K562 (cell line): ENCODE data around the gene MRPS31. TPM values are rescaled to one million over a fixed set of nuclear protein-coding genes. Genes with fewer than 3 reads are reported as not detected.

Source experiments
- ATAC-seq: fragments of 200-7000 bp; cut with Tn5 transposase; 3 replicates; pipeline ENCODE4 v1.9.1; 2020; ENCODE audit warnings: moderate library complexity
- BruUV-seq: library from RNA; stranded (reverse); fragments of 400-500 nt; replicated peaks from 2 replicates; lab custom pipeline; 2021; lab: Mats Ljungman, UMichigan
- CTCF ChIA-PET: fragments of 300-600 bp; formaldehyde crosslinking; extraction: SDS; loops from one replicate; lab custom pipeline; 2021; ENCODE audit warnings: low intra/inter-chr PET ratio; lab: Yijun Ruan, JAX
- POLR2A ChIA-PET: fragments of 300-600, 350-650 bp; sonication (Branson Sonifier 250); formaldehyde crosslinking; extraction: SDS; loops from one replicate; lab custom pipeline; 2021; ENCODE audit warnings: antibody characterized with exemption, inconsistent platforms; lab: Yijun Ruan, JAX
- DNase-seq, 4 experiments: peaks; one replicate each; pipeline versions ENCODE4 v3.0.0 to v3.0.0-alpha.2; 2011 to 2018; ENCODE audit warnings: low spot score in 3 of 4, mixed read lengths in 3 of 4; ENCODE audit errors: extremely low read depth in 1 of 4
- FAIRE-seq: peaks from 2 replicates; lab custom pipeline; 2011; peaks lifted over from hg19 to GRCh38; lab: Jason Lieb, UNC
- H2AFZ ChIP-seq: 2 replicates; pipeline ENCODE4 v1.6.0; 2011; ENCODE audit warnings: low read depth, low read length, control low read depth, inconsistent platforms
- H3K27ac ChIP-seq: fragments of 200-600 bp; 3 replicates; pipeline ENCODE4 v1.8.0; 2011; ENCODE audit warnings: low read depth, mild to moderate bottlenecking, control low read depth, inconsistent platforms, low read length, moderate library complexity, mixed read lengths; ENCODE audit errors: extremely low read depth
- H3K27me3 ChIP-seq, 2 experiments: fragments of 300-600 bp in 1 of 2; 2 replicates in 1 of 2; 3 replicates in 1 of 2; pipeline versions ENCODE4 v1.6.0 to v1.8.0; 2011; ENCODE audit warnings: inconsistent platforms in 2 of 2, low read length in 2 of 2, mild to moderate bottlenecking in 1 of 2, mixed read lengths in 1 of 2, moderate library complexity in 1 of 2; ENCODE audit not compliant: control insufficient read depth in 2 of 2, insufficient read depth in 2 of 2
- H3K36me3 ChIP-seq: fragments of 300-600 bp; 3 replicates; pipeline ENCODE4 v1.8.0; 2011; ENCODE audit warnings: mild to moderate bottlenecking, low read length, inconsistent platforms; ENCODE audit not compliant: control insufficient read depth, insufficient read depth
- H3K4me1 ChIP-seq, 2 experiments: fragments of 200-600 bp in 1 of 2; replicated peaks in 1 of 2; 2 replicates in 1 of 2; 3 replicates in 1 of 2; pipeline versions ENCODE4 v1.5.1 to v1.8.0; 2011; ENCODE audit warnings: inconsistent platforms in 2 of 2, low read length in 2 of 2, mild to moderate bottlenecking in 1 of 2, mixed read lengths in 1 of 2, moderate library complexity in 1 of 2; ENCODE audit not compliant: control insufficient read depth in 2 of 2, insufficient read depth in 2 of 2
- H3K4me2 ChIP-seq: 2 replicates; pipeline ENCODE4 v1.6.1; 2011; ENCODE audit warnings: low read length, control low read depth, inconsistent platforms, mixed read lengths; ENCODE audit not compliant: insufficient read depth
- H3K4me3 ChIP-seq: fragments of 200-600 bp; sonication (generic), shearing (Covaris generic); 2 replicates; pipeline ENCODE4 v1.5.1; 2016; ENCODE audit warnings: control low read depth, inconsistent platforms
- H3K79me2 ChIP-seq: fragments of 200-600 bp; 3 replicates; pipeline ENCODE4 v1.8.0; 2011; ENCODE audit warnings: low read length, inconsistent platforms; ENCODE audit not compliant: control insufficient read depth, insufficient read depth
- H3K9ac ChIP-seq, 2 experiments: 2 replicates each; pipeline versions ENCODE4 v1.6.0 to v1.6.1; 2011; ENCODE audit warnings: low read depth in 2 of 2, low read length in 2 of 2, control low read depth in 1 of 2, inconsistent platforms in 1 of 2, mild to moderate bottlenecking in 1 of 2, mixed read lengths in 1 of 2; ENCODE audit not compliant: insufficient read depth in 1 of 2
- H3K9me1 ChIP-seq: one replicate; pipeline ENCODE4 v1.6.0; 2011; ENCODE audit warnings: inconsistent platforms, mild to moderate bottlenecking, low read length, moderate library complexity; ENCODE audit not compliant: control insufficient read depth, insufficient read depth
- H3K9me3 ChIP-seq: replicated peaks from 2 replicates; pipeline ENCODE4 v1.5.1; 2011; ENCODE audit warnings: low read depth, low read length, inconsistent platforms; ENCODE audit not compliant: control insufficient read depth, insufficient read depth
- H4K20me1 ChIP-seq: replicated peaks from 2 replicates; pipeline ENCODE4 v1.6.1; 2011; ENCODE audit warnings: low read length, inconsistent platforms, mixed read lengths; ENCODE audit not compliant: control insufficient read depth, insufficient read depth
- BDP1 ChIP-seq: IDR thresholded peaks from 3 replicates; pipeline ENCODE4 v1.6.1; 2011; ENCODE audit not compliant: insufficient read length, insufficient read depth
- E2F3 ChIP-seq: fragments of 250-450 bp; sonication (Bioruptor Pico); IDR thresholded peaks from 2 replicates; pipeline ENCODE4 v1.4.0; 2020; ENCODE audit warnings: mild to moderate bottlenecking
- ELK1 ChIP-seq: sonication (generic); formaldehyde crosslinking; IDR thresholded peaks from 2 replicates; pipeline ENCODE4 v1.8.1; 2022; ENCODE audit warnings: missing genetic modification reagents
- GATAD2A ChIP-seq: fragments of 450-650 bp; IDR thresholded peaks from 2 replicates; pipeline ENCODE4 v1.6.1; 2017
- GATAD2B ChIP-seq: fragments of 450-650 bp; IDR thresholded peaks from 2 replicates; pipeline ENCODE4 v1.6.1; 2017; ENCODE audit warnings: mild to moderate bottlenecking, borderline replicate concordance
- NFIX ChIP-seq: fragments of 250-450 bp; sonication (Bioruptor Pico); IDR thresholded peaks from 2 replicates; pipeline ENCODE4 v1.4.0; 2020; ENCODE audit warnings: low read depth, mild to moderate bottlenecking, moderate library complexity
- SMARCA4 ChIP-seq: fragments of 450-650 bp; IDR thresholded peaks from 2 replicates; pipeline ENCODE4 v1.6.1; 2016
- TGIF2 ChIP-seq: sonication (generic); formaldehyde crosslinking; IDR thresholded peaks from 2 replicates; pipeline ENCODE4 v1.8.1; 2022; ENCODE audit warnings: mild to moderate bottlenecking, missing genetic modification reagents, moderate library complexity
- ZBTB49 ChIP-seq: sonication (generic); formaldehyde crosslinking; IDR thresholded peaks from 2 replicates; pipeline ENCODE4 v1.8.0; 2022; ENCODE audit warnings: missing genetic modification reagents, mild to moderate bottlenecking, borderline replicate concordance
- WGBS: fragments of 100-300 bp; shearing (Covaris generic); methylation state at CpG from one replicate; pipeline ENCODE4 v1.1.6; 2016; ENCODE audit warnings: low coverage, mixed read lengths; ENCODE audit not compliant: insufficient coverage; ENCODE audit errors: missing lambda C conversion rate; 5-methylcytosine and 5-hydroxymethylcytosine counted together
- in situ Hi-C: fragments of 300-500 bp; cut with MboI; formaldehyde crosslinking; loops from 4 replicates; pipeline ENCODE4 v1.15.0; 2018; ENCODE audit warnings: inconsistent platforms, mixed read lengths
- intact Hi-C: fragments of 100-400 bp; cut with micrococcal nuclease; formaldehyde crosslinking; loops from 2 replicates; pipeline ENCODE4 v1.14.2; 2022
- polyA plus RNA-seq, 8 experiments: library from polyadenylated mRNA; depleted of rRNA in 4 of 8; stranded (reverse) in 5 of 8; unstranded in 3 of 8; fragments of >200 nt; fragmentation: Nextera tagmentation in 2 of 8; fragmentation: Illumina TruSeq in 1 of 8; extraction: Ambion mirVana in 2 of 8; extraction: Trizol in 1 of 8; gene quantifications; 2 replicates each; pipeline versions ENCODE4 v1.2.1 to v1.2.3, GENCODE V29; 2011 to 2014; ENCODE audit warnings: inconsistent platforms in 1 of 8, missing spikeins in 1 of 8
- total RNA-seq, 7 experiments: library from RNA; depleted of rRNA in 6 of 7; stranded (reverse); fragments of >200 nt in 6 of 7; fragmentation: Illumina TruSeq in 2 of 7; extraction: Trizol in 2 of 7; gene quantifications; 2 replicates each; pipeline versions ENCODE4 v1.2.1 to v1.2.3, GENCODE V29; 2011 to 2021; ENCODE audit warnings: low replicate concordance in 1 of 7

MRPS31 gene
- total and polyA plus RNA-seq, 9 of the 15 experiments (the other 6 are each of a cell fraction or from before 2014, with no cell fraction given) = 20.3 to 57.8 (median 37.1) TPM

GRCh38 chr13:40796649-40797048, 25.7 kb upstream of the MRPS31 start:
- Histone ChIP-seq H2AFZ (no peak overlapping the region), H3K36me3 (peaks cover 34% of the 10 kb centered on the region; the same call in 2 of the 3 replicates), H3K9me3 (no peaks in the 10 kb centered on the region), H3K4me2 (no peak overlapping the region), H3K4me1 (no peaks in the 10 kb centered on the region; a peak in 2 of 5 replicates)
- ATAC-seq (no peak), DNase-seq (no peak)
- no TSS peak for BruUV-seq
- intact Hi-C loops = no loop called here
- 90% methylated on average over 6 of the region's 6 CpGs for WGBS
- no peak for TF ChIP-seq NFIX (CRISPR knock-in tag)
- no peak for TF ChIP-seq ELK1 (CRISPR knock-in tag)
- TF ChIP-seq BDP1 = no peak
- TF ChIP-seq TGIF2 (CRISPR knock-in tag) = no peak
- no peak for TF ChIP-seq E2F3 (CRISPR knock-in tag)
- no peak for TF ChIP-seq SMARCA4
- TF ChIP-seq GATAD2A = no peak
- no peak for TF ChIP-seq GATAD2B
- TF ChIP-seq ZBTB49 = no peak
- TF ChIP-seq, all 486 proteins: peak for 0
- in situ Hi-C loops = loop anchor here (25.0 kb wide), 1 partner anchor 266 kb away; the partner anchor contains the start of gene WBP4
- H4K20me1 ChIP-seq = no peaks in the 10 kb centered on the region
- H3K9me1 ChIP-seq = no peaks in the 10 kb centered on the region
- no peak overlapping the region for H3K9ac ChIP-seq
- no peak overlapping the region for H3K4me3 ChIP-seq
- POLR2A ChIA-PET = no interaction called here
- CTCF ChIA-PET = no interaction called here
- H3K27ac ChIP-seq = no peak overlapping the region
- H3K27me3 ChIP-seq = no peaks in the 10 kb centered on the region
- H3K79me2 ChIP-seq = no peaks in the 10 kb centered on the region
- FAIRE-seq = no peak
